ENCODE results near the gene PHAF1. TPM values are rescaled to one million over a fixed set of nuclear protein-coding genes. Genes with fewer than 3 reads are reported as not detected.
A peak's percentile ranks its signal among the peaks of the same experiment; 100 is the strongest.

Gene PHAF1
- total and polyA plus RNA-seq, 2 of the 13 experiments (the other 11 are each of a cell fraction or from before 2014, with no cell fraction given): 48.3 to 174 TPM

DNA sequence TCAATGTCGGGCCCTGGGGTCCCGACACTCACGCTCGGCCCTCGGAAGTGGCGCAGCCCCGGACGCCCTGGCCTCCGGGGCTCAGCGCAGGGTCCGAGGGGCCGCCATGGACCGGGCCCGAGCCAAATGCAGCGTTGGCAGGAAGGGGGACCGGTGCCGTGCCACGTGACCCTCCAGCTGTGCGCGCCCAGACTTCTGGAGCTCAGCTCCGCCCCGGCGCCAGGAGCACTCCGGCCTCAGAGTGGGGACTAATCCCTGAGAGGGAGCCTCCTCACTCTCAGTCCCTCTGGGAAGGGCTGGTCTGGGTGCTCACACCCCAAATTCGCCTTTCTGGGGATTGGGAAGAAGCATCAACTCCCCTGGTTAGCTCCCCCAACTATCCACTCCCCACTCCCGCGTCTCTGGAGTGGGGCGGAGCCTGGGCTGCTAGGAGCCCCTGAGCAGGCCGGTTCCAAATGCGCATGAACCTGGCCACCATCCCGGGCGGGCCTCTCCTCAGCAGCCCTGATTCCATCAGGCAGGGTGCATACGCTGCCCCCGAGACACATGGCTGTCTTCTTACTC, 41.2 kb downstream of the PHAF1 start, which contains the start of gene B3GNT9 (continued):
- TF ChIP-seq, protein P1, sequence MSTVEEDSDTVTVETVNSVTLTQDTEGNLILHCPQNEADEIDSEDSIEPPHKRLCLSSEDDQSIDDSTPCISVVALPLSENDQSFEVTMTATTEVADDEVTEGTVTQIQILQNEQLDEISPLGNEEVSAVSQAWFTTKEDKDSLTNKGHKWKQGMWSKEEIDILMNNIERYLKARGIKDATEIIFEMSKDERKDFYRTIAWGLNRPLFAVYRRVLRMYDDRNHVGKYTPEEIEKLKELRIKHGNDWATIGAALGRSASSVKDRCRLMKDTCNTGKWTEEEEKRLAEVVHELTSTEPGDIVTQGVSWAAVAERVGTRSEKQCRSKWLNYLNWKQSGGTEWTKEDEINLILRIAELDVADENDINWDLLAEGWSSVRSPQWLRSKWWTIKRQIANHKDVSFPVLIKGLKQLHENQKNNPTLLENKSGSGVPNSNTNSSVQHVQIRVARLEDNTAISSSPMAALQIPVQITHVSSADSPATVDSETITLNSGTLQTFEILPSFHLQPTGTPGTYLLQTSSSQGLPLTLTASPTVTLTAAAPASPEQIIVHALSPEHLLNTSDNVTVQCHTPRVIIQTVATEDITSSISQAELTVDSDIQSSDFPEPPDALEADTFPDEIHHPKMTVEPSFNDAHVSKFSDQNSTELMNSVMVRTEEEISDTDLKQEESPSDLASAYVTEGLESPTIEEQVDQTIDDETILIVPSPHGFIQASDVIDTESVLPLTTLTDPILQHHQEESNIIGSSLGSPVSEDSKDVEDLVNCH (CRISPR knock-in tag; IDR thresholded peaks at IDR 0.05): no peak
- TF ChIP-seq MEIS1 (CRISPR knock-in tag; IDR thresholded peaks at IDR 0.05; ENCODE audit: borderline replicate concordance) (no peak; the same call in 1 of the 2 replicates), ADNP (CRISPR knock-in tag; IDR thresholded peaks at IDR 0.05) (no peak), LCORL (IDR thresholded peaks at IDR 0.05) (no peak), LCORL (CRISPR knock-in tag; IDR thresholded peaks at IDR 0.05) (no peak), SAP130 (CRISPR knock-in tag; IDR thresholded peaks at IDR 0.05; ENCODE audit: low read depth) (peak; percentile 81), KLF9 (CRISPR knock-in tag; IDR thresholded peaks at IDR 0.05; ENCODE audit: low read depth) (no peak), ZNF713 (CRISPR knock-in tag; IDR thresholded peaks at IDR 0.05) (0 out of 2 replicates have a peak, but pooled peaks have one; percentile 50), RXRA (CRISPR knock-in tag; IDR thresholded peaks at IDR 0.05) (peak; percentile 67), ATF7-NPFF (CRISPR knock-in tag; IDR thresholded peaks at IDR 0.05; ENCODE audit: low read depth) (peak; percentile 66; the same call in 1 of the 2 replicates), RBFOX2 (IDR thresholded peaks at IDR 0.05; ENCODE audit: low read depth, low read length) (peak; percentile 44; the same call in 1 of the 2 replicates), ZNF768 (CRISPR knock-in tag; IDR thresholded peaks at IDR 0.05) (peak; percentile 31; the same call in 1 of the 2 replicates), KDM4B (CRISPR knock-in tag; IDR thresholded peaks at IDR 0.05) (0 out of 2 replicates have a peak, but pooled peaks have one; percentile 39), CHCHD3 (CRISPR knock-in tag; IDR thresholded peaks at IDR 0.05) (0 out of 2 replicates have a peak, but pooled peaks have one; percentile 63), HOXA9 (CRISPR knock-in tag; IDR thresholded peaks at IDR 0.05; ENCODE audit: borderline replicate concordance) (no peak), GATAD1 (CRISPR knock-in tag; IDR thresholded peaks at IDR 0.05) (no peak), HOXD1 (CRISPR knock-in tag; IDR thresholded peaks at IDR 0.05) (no peak)
- TF ChIP-seq, protein P2, sequence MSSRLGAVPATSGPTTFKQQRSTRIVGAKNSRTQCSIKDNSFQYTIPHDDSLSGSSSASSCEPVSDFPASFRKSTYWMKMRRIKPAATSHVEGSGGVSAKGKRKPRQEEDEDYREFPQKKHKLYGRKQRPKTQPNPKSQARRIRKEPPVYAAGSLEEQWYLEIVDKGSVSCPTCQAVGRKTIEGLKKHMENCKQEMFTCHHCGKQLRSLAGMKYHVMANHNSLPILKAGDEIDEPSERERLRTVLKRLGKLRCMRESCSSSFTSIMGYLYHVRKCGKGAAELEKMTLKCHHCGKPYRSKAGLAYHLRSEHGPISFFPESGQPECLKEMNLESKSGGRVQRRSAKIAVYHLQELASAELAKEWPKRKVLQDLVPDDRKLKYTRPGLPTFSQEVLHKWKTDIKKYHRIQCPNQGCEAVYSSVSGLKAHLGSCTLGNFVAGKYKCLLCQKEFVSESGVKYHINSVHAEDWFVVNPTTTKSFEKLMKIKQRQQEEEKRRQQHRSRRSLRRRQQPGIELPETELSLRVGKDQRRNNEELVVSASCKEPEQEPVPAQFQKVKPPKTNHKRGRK (CRISPR knock-in tag; IDR thresholded peaks at IDR 0.05): 0 out of 2 replicates have a peak, but pooled peaks have one; percentile 39
- TF ChIP-seq, protein P3, sequence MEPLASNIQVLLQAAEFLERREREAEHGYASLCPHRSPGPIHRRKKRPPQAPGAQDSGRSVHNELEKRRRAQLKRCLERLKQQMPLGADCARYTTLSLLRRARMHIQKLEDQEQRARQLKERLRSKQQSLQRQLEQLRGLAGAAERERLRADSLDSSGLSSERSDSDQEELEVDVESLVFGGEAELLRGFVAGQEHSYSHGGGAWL (CRISPR knock-in tag; IDR thresholded peaks at IDR 0.05): 0 out of 2 replicates have a peak, but pooled peaks have one; percentile 41

Data from HepG2 (cell line).